ENCODE measurements around the gene VRK3.
"Not testable (repeated sequence)": the region's sequence is repeated elsewhere in the genome, so short reads cannot be mapped to it uniquely, and the experiment has no call there.

VRK3 gene

DNA sequence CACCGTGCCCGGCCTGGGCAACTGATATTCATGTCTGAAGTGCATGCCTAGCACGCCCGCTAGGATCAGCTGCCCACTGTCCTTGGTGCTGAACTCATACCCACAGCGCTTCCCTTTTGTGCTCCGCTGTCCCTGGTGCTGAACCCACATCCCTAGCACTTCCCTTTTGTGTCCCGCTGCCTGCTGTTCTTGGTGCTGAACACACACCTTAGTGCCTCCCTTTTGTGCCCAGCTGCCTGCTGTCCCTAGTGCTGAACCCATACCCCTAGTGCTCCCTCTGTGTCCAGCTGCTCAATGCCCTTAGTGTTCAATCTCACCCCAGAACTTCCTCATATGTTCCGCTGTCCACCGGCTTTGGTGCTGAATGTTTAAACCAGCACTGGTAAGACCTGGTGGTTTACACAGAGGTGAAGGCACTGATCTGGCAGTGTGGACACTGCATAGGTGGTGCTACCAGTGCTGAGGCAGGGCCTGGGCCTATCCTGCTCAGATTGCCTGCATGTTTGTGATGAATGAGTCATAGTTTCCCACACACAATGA, 37.9 kb downstream of the VRK3 start:
- no peak for DNase-seq

DNA sequence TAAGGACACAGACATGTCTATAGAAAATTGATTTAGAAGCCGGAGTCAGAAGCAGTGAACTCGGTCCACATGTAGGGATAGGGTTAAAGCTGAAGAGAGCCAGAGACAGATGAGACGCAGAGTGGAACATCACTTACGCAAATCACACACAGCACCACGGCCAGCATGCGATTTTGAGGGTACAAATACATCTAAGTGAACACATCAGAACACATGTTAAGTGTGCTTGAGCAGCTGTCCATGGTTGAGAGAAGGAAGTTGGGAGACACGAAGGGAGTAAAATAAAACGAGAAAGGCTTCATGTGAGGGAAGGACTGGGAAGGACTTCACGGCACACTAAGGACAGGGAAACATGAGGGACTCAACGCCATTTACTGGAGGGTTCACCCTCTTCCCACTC, 38.8 kb downstream of the VRK3 start:
- DNase-seq, result no peak

DNA sequence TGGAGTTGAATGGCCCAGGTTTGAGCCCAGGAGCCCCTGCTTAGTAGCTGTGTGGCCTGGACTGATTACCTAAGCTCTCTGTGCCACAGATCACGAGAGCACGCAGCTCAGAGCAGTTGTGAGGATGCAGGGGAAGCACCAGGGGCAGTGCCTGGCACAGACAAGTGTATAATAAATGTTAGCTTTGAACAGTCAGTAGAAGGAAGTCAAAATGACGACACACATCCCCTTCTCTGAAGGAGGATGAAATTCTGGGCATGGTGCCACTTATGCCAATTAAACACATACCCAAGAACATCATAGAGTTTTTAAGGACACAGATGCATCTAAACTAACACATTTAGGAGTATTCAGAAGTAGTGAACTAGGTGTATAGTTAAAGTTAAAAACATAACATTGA, 39.3 kb downstream of the VRK3 start:
- DNase-seq, result no peak

DNA sequence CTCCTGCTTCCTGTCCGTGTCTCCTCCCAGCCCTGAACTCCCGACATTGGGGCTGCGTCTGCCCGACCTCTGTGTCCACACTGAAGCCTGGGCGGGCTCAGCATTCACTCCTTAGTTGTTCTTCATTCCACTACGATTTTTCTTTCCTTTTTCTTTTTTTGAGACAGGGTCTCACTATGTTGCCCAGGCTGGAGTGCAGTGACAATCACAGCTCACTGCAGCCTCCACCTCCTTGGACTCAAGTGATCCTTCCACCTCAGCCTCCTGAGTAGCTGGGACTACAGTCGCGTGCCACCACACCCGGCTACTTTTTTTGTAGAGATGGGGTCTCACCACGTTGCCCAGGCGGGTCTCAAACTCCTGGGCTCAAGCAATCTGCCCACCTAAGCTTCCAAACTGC, 40.7 kb downstream of the VRK3 start:
- DNase-seq, result no peak

DNA sequence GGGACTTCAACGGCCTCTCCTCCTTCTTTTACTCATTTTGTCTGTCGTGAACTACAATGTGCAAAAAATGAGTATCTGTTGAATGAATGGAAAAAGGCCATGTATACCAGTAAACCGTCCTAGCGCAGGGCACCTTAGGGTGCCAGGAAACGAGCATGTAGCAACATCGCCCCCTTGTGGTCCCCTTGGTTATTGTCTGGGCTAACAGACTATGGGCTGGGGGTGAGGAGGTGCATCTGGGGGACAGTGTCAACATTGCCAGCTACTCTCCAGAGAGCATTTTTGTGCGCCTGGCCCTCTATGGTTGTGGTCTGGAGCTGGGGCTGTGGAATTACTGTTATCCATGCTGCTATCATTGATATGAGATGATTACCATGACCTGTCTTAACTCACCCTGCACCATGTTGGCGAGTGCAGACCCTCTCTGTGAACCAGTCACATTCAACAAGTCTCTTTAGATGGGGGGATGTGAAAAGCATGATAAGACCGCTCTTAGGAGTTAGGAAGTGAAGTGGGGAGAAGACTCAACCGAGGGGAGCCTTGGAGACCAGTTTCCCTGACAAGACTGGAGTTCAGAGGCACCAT, 41.4 kb downstream of the VRK3 start:
- peak; percentile 6 for DNase-seq

DNA sequence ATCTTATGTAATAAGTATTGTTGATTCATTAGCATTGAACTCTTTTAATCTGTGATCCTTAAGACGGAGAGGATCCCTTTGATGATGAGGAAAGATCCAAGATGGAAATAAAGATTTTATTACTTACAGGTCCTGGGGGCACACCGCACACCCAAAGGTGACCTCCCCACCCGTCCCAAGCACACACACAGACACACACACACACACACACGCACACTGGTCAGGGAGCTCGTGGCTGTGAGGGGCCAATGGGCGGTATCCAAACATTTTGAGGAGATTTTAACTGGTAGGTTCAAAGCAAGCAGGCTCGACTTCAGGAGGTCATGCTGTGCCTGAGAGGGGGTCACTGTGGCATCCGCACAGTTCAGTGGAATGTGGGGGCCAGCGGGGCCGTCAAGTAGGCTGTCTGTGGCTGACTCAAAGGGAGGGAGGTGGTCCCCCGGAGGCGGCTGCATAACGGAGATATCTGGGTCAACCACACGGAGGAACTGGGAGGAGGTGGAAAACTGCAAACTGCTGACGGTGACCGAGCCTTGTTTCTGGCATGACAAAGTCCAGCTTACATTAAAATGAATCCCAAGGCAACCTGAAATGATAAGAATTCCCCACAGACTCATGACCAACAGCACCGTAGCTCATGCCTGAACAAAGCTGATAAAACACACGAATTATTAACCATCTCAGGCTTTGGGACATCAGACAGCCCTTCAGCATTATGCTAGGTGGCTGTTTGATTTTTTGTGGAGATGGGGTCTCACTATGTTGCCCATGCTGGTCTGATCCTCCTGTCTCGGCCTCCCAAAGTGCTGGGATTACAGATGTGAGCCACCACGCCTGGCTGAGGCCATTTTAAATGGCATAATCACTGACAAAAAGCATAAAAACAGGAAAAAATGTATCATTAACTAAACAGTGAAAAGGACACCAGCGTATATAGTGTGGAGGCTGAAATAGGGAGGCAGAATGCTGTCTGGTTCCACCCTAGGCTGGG, 43.3 kb downstream of the VRK3 start:
- no peak for DNase-seq

DNA sequence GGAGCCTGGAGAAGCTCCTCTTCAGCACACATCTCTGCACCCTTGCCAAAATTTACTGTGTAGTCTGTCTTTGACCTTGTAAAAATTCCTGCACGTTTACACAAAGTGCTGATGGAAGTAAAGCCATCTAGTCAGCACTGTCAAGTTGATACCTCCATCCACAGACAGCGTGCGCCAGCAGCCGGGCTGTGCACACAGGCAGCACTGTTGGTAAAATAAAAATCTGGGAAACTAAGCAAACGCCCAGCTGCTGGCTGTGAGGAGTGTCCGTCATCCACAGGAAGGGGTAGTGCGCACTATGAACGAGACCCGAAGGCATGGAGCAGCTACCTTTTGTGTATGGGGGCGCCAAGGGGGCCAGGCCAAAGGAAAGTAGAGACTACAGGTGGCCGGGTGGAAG, 46.8 kb downstream of the VRK3 start:
- DNase-seq, result no peak

DNA sequence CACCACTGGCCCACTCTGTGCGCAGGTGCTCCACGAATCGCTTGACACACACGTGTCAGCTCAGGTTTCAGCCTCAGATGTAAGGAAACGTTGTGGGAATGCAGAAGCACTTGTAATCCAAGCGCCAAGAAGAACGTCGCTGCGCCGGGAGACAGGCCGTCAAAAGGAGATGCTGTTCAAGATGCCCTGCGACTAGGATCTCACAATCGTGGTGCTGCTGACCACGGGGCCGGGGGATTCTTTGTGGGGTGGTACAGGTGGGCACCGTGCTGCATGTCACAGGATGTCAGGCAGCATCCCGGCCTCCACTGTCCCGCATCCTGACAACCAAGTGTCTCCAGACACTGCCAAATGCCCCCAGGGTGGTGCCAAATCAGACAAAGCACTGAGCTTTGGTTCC, 47.3 kb downstream of the VRK3 start:
- no peak for DNase-seq

DNA sequence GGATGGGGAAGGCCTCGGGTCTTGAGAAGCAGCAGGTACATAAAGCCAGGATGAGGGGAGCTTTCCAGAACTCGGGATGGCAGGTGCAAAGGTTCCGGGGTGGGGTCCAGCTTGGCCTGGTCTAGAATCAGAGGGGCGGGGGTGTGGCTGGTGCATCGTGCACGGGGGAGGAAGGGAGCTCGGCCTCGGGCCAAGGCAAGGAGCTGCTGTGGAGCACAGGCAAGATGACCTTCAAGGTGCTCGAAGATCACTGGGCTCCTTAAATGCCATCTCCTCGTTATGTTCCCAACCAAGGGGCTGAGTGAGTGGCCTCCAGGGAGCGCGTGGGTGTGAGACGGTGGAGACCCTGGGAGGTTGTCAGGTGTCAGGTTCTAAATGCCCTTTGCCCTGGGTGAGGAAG, 48.1 kb downstream of the VRK3 start:
- no peak for DNase-seq

DNA sequence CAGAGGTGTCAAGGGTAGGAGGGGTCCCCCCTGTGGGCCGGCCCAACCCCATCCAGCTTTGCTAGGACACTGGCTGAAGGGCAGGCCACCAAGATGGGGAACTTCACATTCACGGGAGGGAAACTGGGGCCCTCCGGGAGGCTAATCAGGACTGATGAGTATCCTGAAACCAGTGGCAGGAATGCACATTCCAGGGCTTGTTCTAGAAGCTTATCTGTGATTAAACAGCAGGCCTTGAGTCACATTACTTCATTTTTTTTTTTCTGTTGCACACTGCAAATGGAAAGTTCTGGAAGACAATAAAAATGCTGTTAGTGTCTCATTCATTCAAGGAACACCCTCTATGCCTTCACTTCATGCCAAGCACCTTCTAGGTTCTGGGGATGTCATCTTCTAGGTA, 48.7 kb downstream of the VRK3 start:
- no peak for DNase-seq

DNA sequence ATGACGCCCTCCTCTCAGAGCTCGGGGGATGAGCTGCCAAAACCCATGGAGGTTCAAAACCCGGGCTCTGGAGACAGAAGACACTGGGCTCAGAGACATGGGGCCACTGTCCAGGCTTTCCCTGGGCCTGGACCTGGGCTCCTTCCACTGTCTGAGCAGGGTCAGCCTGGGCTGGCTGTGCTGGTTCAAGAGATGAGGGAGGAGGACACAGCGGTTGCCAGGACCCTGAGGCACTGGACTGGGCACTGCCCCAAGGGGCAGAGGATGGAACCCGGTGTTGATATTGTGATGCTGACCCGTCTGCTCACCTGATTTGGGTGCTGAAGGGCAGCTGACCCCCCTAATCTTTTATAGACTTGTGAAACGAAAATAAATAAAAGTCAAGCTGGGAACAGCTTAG, 50.1 kb downstream of the VRK3 start:
- no peak for DNase-seq

DNA sequence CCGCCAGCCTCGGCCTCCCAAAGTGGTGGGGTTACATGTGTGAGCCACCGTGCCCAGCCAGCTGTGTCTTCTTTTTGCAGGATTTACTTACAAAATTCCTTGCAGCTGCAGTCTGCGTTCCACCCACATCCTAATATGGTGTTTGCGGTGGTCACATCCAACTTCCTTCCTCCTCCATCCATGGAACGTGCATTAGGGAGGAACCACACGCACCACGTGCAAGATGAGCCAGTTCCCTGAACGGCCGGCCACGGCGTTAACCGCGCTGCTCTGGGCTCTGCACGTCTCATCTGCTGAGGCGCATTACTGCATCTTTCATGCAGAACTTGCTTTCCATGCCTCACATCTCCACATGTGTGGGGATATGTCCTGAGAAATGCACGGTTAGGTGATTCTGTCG, 51.2 kb downstream of the VRK3 start:
- no peak for DNase-seq

DNA sequence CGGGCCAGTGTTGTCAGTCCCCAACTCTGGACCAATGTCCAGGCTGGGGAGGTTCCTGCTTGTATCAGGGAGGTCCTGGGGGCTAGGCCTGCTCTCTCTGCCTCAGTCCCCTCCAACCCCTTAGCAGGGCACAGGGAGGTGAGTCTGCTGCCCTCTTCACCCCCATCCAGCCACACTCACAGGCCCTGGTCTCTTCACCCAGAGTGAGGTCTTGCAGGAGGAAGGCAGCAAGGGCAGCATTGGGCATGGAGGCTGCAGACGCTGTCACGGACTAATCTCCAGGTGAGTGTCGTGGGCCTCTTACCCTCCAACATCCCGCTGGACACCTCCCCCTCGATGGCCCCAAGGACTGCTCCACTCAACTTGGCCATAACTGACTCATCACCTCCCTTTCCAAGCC, 52.3 kb downstream of the VRK3 start:
- DNase-seq, result no peak

DNA sequence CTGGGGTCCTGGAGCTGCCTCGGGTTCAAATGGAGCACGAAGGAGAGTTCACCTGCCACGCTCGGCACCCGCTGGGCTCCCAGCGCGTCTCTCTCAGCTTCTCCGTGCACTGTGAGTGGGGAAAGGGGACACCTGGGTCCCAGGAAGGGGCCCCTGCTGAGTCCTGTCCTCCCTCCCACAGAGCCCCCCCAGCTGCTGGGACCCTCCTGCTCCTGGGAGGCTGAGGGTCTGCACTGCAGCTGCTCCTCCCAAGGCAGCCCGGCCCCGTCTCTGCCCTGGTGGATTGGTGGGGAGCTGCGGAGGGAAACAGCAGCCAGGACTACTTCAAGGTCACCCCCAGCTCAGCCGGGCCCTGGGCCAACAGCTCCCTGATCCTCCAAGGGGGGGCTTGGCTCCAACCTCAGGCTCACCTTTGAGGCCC, 53.2 kb downstream of the VRK3 start:
- DNase-seq, result no peak

DNA sequence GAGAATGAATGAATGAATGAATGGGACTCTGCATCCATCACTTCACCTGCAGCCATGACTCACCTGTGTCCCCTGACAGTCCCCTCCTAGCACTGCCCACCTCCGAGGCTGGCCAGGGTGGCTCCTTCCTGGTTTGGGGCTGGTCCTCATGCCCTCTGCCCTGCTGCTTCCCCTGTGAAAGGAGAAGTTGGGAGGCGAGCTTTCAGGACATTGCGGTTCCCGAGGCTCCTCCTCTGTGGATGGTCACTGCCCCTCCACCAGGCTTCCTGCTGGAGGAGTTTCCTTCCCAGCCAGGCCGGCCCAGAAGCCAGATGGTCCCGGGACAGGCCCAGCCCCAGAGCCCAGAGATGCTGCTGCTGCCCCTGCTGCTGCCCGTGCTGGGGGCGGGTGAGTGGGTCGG, 55.8 kb downstream of the VRK3 start:
- not testable (repeated sequence) for DNase-seq

DNA sequence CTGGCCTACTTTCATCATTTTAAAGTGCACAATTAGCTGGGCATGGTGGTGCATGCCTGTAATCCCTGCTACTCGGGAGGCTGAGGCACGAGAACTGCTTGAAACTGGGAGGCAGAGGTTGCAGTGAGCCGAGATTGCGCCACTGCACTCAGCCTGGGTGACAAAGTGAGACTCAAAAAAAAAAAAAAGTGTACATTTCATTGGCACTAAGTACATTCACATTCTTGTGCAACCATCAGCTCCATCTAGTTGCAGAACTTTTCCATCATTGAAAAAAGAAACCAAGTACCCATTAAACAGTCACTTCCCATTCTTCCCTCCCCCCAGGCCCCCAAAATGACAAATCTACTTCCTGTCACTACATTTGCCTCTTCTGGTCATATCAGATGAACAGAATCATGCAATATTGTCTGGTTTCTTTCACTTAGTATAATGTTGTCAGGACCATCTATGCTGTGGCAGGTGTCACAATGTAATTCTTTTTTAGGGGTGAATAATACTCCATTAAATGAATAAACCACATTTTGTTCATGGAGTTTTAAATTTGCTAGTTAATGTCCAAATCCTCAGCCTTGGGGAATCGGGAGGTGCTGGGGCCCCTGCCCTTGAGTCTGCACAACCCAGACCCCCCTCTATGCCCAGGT, 56.8 kb downstream of the VRK3 start:
- DNase-seq, result no peak

DNA sequence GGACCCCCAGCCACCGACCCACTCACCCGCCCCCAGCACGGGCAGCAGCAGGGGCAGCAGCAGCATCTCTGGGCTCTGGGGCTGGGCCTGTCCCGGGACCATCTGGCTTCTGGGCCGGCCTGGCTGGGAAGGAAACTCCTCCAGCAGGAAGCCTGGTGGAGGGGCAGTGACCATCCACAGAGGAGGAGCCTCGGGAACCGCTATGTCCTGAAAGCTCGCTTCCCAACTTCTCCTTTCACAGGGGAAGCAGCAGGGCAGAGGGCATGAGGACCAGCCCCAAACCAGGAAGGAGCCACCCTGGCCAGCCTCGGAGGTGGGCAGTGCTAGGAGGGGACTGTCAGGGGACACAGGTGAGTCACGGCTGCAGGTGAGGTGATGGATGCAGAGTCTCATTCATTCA, 64.2 kb downstream of the VRK3 start, which contains the start of gene SIGLEC11:
Gene SIGLEC11 (minus strand): TSS at position 193 of the 400 bp plus-strand sequence. CDS start 91 bp downstream, at position 102.
- not testable (repeated sequence) for DNase-seq

DNA sequence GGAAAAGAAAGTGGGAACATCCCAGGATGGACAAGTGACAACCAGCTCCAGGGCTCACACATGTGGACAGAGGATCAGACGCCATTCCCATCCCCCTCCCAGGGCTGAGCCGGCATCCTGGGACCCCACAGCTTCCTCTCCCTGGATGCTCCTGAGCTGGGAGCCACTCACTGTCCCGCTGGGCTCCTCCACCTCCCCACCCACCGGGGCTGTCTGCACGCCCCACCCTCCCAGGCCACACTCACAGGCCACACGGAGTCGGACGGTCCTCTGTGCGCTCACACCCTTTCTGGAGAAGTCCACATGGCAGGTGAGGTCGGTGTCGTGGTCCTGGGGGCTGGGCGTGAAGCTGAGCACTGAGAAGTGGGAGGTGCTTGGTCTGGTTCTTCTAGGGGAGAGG, 65.3 kb downstream of the VRK3 start:
- not testable (repeated sequence) for DNase-seq

DNA sequence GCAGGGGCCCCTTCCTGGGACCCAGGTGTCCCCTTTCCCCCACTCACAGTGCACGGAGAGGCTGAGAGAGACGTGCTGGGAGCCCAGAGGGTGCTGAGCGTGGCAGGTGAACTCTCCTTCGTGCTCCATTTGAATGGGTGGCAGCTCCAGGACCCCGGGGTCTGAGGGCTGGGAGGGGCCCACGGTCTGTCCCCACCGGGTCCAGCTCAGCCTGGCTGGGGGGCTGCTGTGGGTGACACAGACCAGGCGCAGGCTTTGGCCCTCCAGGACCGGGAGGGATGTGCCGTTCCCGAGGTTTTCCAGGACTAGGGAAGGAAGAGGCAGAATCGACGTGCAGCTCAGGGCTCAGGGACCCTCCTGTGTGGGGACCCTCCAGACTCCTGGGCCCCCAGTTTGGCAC, 66.6 kb downstream of the VRK3 start:
- not testable (repeated sequence) for DNase-seq

DNA sequence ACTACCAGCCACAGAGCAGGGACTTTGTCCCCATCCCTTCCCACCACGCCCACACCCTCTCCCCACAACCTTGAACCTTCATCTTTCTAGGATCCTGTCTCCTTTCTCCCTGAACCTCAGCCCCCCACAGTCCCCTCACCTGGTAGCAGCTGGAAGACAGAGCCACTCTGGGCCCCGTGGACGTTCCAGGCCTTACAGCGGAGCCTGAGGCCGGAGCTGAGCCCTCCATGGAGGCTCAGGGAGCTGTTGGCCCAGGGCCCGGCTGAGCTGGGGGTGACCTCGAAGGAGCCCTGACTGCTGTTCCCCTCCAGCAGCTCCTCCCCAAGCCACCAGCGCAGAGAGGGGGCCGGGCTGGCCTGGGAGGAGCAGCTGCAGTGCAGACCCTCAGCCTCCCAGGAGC, 67.0 kb downstream of the VRK3 start:
- not testable (repeated sequence) for DNase-seq

DNA sequence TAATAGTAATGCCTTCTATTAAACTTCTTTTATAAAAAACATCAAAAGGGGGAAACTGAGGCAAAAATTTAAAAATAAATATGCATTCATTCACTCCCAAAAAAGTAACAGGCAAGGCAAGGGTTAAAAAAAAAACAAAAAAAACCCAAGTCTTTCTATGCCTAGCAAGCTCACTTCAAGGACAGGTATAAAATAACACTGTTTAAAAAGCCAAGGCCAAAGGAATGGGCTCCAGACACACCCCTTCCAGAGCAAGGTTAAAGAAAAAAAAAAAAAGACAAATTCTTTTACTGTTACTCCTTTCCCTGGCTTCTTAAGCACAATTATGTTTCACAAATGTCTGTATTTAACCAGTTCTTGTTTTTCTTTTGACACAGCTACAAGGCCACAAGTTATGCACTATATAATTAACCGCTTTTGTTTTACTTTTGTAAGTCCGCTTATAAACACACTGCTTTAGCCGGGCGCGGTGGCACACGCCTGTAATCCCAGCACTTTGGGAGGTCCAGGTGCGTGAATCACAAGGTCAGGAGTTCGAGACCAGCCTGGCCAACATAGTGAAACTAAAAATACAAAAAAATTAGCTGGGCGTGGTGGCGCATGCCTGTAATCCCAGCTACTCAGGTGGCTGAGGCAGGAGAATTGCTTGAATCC, 67.8 kb downstream of the VRK3 start:
- DNase-seq, result no peak

DNA sequence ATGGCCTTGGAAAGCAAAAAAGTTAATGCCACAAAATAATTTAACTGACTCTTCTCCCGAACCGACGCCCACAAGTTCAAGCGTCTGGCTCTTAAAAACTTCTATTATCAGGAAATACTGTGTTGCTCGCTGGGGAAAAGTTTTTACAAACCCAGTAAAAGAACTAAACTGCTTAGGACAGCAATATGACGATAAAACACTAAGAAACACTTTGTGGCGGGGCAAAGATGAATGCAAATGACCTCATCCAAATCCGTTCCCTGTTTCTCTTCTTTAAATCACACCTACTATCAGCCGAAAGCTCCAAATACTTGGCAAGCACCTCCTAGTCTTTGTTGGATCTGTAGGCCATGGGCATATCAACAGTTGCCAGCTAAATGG, 69.1 kb downstream of the VRK3 start:
- DNase-seq, result no peak

DNA sequence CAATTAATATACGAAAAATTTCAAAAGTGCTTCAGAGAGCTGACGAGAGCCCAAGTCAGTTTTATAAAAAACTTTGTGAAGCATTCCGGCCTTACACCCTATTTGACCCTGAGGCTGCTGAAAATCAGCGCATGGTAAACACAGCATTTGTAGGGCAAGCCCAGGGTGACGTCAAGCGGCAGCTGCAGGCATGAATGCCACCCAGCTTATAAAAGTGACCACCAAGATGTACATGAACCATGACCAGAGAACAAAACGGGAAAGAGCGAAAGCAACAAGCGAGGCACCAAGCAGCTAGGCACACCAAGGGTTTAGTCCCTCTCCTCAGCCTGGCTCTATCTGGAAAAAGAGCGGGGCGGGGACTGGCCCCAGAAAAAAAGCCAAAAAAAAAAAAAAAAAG, 70.2 kb downstream of the VRK3 start:
- DNase-seq, result no peak
